Esophagus muscularis mucosa (tissue), 3 donors: ENCODE data around the gene DDX27.

Source experiments
- CTCF ChIP-seq, 3 experiments: fragments of 200-600 bp in 2 of 3; fragments of 450-650 bp in 1 of 3; sonication (generic) in 2 of 3; IDR thresholded peaks; one replicate each; pipeline ENCODE4 v1.5.1; 2017 to 2019; ENCODE audit warnings: antibody characterized with exemption in 3 of 3, mild to moderate bottlenecking in 2 of 3, moderate library complexity in 1 of 3
- POLR2A ChIP-seq: fragments of 450-650 bp; IDR thresholded peaks from one replicate; pipeline ENCODE4 v1.6.1; 2017; ENCODE audit warnings: antibody characterized with exemption, moderate library complexity, mild to moderate bottlenecking, low read depth

- no peak for TF ChIP-seq CTCF (IDR thresholded peaks at IDR 0.05)
- no peak for TF ChIP-seq POLR2A
Observed at GRCh38 chr20:49187330-49187850, 31.8 kb upstream of the DDX27 start.
